ENCODE data around the gene NBAS. TPM values are rescaled to one million over a fixed set of nuclear protein-coding genes. Genes with fewer than 3 reads are reported as not detected.

The NBAS gene
- polyA plus RNA-seq, 1 donor from 2014 or later = 31.9 TPM

DNA sequence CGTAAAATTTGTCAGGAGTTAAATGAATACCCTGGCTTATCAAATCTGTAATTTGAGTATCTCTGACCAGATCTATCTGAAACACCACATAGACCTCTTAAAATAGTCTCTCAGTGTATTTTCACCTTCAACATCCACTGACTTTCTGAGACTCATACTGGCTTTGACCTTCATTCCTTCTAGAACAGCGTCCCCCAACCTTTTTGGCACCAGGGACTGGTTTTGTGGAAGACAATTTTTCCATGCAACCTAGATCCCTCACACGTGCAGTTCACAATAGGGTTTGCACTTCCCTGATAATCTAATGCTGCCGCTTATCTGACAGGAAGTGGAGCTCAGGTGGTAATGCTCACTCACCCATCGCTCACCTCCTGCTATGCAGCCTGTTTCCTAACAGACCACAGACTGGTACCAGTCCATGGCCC lies 3.2 kb downstream of the NBAS start:
- Histone ChIP-seq H3K9me3 (ENCODE audit: low read length) (no peaks in the 10 kb centered on the region), H3K27me3 (ENCODE audit: insufficient read depth, low read depth, low read length) (no peaks in the 10 kb centered on the region), H3K27ac (ENCODE audit: low read length) (no peak overlapping the region), H2AFZ (ENCODE audit: low read depth, low read length) (no peak overlapping the region), H3K9ac (ENCODE audit: low read length) (no peak overlapping the region), H3K4me2 (ENCODE audit: low read length) (no peak overlapping the region), H3F3A (ENCODE audit: insufficient read depth, low read length, poor library complexity, severe bottlenecking) (peaks cover 9% of the 10 kb centered on the region), H3K36me3 (ENCODE audit: insufficient read depth, low read length) (no peaks in the 10 kb centered on the region), H4K20me1 (ENCODE audit: insufficient read depth) (no peaks in the 10 kb centered on the region), H3K9me2 (ENCODE audit: insufficient read depth, low read length) (no peaks in the 10 kb centered on the region), H3K4me3 (ENCODE audit: low read length) (no peak overlapping the region), H3K79me2 (replicated peaks; ENCODE audit: insufficient read depth, low read length) (peaks cover 28% of the 10 kb centered on the region)
- no peak for TF ChIP-seq EZH2 (IDR thresholded peaks at IDR 0.05; ENCODE audit: borderline replicate concordance, insufficient read depth, low read length, poor library complexity, severe bottlenecking)
- no peak for TF ChIP-seq EP300 (conservative IDR thresholded peaks at IDR 0.05; ENCODE audit: poor library complexity, severe bottlenecking)
- no peak for TF ChIP-seq RAD21 (conservative IDR thresholded peaks at IDR 0.05)
- TF ChIP-seq, protein P1, sequence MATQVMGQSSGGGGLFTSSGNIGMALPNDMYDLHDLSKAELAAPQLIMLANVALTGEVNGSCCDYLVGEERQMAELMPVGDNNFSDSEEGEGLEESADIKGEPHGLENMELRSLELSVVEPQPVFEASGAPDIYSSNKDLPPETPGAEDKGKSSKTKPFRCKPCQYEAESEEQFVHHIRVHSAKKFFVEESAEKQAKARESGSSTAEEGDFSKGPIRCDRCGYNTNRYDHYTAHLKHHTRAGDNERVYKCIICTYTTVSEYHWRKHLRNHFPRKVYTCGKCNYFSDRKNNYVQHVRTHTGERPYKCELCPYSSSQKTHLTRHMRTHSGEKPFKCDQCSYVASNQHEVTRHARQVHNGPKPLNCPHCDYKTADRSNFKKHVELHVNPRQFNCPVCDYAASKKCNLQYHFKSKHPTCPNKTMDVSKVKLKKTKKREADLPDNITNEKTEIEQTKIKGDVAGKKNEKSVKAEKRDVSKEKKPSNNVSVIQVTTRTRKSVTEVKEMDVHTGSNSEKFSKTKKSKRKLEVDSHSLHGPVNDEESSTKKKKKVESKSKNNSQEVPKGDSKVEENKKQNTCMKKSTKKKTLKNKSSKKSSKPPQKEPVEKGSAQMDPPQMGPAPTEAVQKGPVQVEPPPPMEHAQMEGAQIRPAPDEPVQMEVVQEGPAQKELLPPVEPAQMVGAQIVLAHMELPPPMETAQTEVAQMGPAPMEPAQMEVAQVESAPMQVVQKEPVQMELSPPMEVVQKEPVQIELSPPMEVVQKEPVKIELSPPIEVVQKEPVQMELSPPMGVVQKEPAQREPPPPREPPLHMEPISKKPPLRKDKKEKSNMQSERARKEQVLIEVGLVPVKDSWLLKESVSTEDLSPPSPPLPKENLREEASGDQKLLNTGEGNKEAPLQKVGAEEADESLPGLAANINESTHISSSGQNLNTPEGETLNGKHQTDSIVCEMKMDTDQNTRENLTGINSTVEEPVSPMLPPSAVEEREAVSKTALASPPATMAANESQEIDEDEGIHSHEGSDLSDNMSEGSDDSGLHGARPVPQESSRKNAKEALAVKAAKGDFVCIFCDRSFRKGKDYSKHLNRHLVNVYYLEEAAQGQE (IDR thresholded peaks at IDR 0.05; ENCODE audit: borderline replicate concordance) = no peak
- TF ChIP-seq TAF1 (IDR thresholded peaks at IDR 0.05; ENCODE audit: low read depth) = no peak
- no peak for TF ChIP-seq POLR2AphosphoS5 (IDR thresholded peaks at IDR 0.05)
- TF ChIP-seq SMC3 (conservative IDR thresholded peaks at IDR 0.05; ENCODE audit: poor library complexity) = no peak
- TF ChIP-seq MXI1 (conservative IDR thresholded peaks at IDR 0.05; ENCODE audit: poor library complexity, severe bottlenecking) = no peak
- TF ChIP-seq CTCF (IDR thresholded peaks at IDR 0.05; ENCODE audit: poor library complexity, severe bottlenecking) = no peak

DNA sequence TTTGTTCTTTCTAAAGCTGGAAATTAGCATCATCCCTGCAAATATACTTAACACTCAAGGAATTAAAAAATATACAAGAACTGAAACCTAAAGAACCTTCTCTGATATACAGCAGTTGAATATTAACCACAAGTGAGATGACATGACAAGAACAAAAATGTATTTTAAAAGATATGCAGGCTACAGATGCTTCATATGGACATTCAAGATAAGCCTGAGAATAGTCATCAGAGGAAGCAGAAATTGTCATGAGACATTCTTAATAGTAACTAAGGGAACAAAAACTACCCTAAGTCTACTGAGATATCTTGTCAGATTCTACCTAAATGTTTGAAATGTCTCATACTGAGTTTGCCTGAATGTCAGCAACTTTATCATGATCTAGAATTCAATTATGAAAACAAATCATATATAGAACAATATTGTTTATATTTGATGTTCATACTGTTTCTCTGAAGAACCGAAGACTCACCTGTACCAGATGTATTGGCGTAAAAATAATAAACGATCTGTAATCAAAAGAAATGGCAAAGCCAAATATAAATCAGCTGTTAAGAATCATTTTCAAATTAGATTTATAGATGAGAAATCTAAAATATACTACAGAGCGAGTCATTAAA lies 4.7 kb downstream of the NBAS start:
- H3K79me2 ChIP-seq (replicated peaks; ENCODE audit: insufficient read depth, low read length) = peaks cover 28% of the 10 kb centered on the region
- H3K9me3 ChIP-seq (ENCODE audit: low read length) = no peaks in the 10 kb centered on the region
- no peaks in the 10 kb centered on the region for H3K36me3 ChIP-seq (ENCODE audit: insufficient read depth, low read length)
- H3K9ac ChIP-seq (ENCODE audit: low read length) = no peak overlapping the region
- peaks cover 3% of the 10 kb centered on the region for H3F3A ChIP-seq (ENCODE audit: insufficient read depth, low read length, poor library complexity, severe bottlenecking)
- H3K4me3 ChIP-seq (ENCODE audit: low read length) = no peak overlapping the region
- no peak overlapping the region for H3K27ac ChIP-seq (ENCODE audit: low read length)
- H2AFZ ChIP-seq (ENCODE audit: low read depth, low read length) = no peak overlapping the region
- no peak for TF ChIP-seq SMC3 (conservative IDR thresholded peaks at IDR 0.05; ENCODE audit: poor library complexity)
- TF ChIP-seq POLR2AphosphoS5 (IDR thresholded peaks at IDR 0.05) = no peak
- TF ChIP-seq EP300 (conservative IDR thresholded peaks at IDR 0.05; ENCODE audit: poor library complexity, severe bottlenecking) = no peak
- no peak for TF ChIP-seq MXI1 (conservative IDR thresholded peaks at IDR 0.05; ENCODE audit: poor library complexity, severe bottlenecking)
- TF ChIP-seq RAD21 (conservative IDR thresholded peaks at IDR 0.05) = no peak
- no peak for TF ChIP-seq TAF1 (IDR thresholded peaks at IDR 0.05; ENCODE audit: low read depth)
- no peak for TF ChIP-seq EZH2 (IDR thresholded peaks at IDR 0.05; ENCODE audit: borderline replicate concordance, insufficient read depth, low read length, poor library complexity, severe bottlenecking)
- TF ChIP-seq, protein P1 (IDR thresholded peaks at IDR 0.05; ENCODE audit: borderline replicate concordance) = no peak
- TF ChIP-seq CTCF (IDR thresholded peaks at IDR 0.05; ENCODE audit: poor library complexity, severe bottlenecking) = no peak
- no peak overlapping the region for H3K4me2 ChIP-seq (ENCODE audit: low read length)
- H4K20me1 ChIP-seq (ENCODE audit: insufficient read depth) = no peaks in the 10 kb centered on the region
- H3K9me2 ChIP-seq (ENCODE audit: insufficient read depth, low read length) = no peaks in the 10 kb centered on the region
- H3K27me3 ChIP-seq (ENCODE audit: insufficient read depth, low read depth, low read length) = no peaks in the 10 kb centered on the region

Data from neural cell (in vitro differentiated cells).